Measurements from ENCODE around the gene WDFY4.

GRCh38 chr10:48737886-48738285 is 53.2 kb downstream of the WDFY4 start:
- no peak for TF ChIP-seq RAD21 (IDR thresholded peaks at IDR 0.05; ENCODE audit: low read length)
- TF ChIP-seq CTCF (conservative IDR thresholded peaks at IDR 0.05; ENCODE audit: low read depth, low read length) = no peak
- TF ChIP-seq POLR2A (IDR thresholded peaks at IDR 0.05; ENCODE audit: low read depth, low read length) = no peak
- no peak for TF ChIP-seq CEBPB (IDR thresholded peaks at IDR 0.05; ENCODE audit: low read depth, low read length)
- no peak for TF ChIP-seq BHLHE40 (IDR thresholded peaks at IDR 0.05; ENCODE audit: low read depth, low read length)

All from IMR-90 (cell line).